Esophagus muscularis mucosa (tissue), 4 donors: Measurements from ENCODE around the gene COL19A1. TPM values are rescaled to one million over a fixed set of nuclear protein-coding genes. Genes with fewer than 3 reads are reported as not detected.
A peak's percentile ranks its signal among the peaks of the same experiment; 100 is the strongest.

Experiments
- DNase-seq: peaks from one replicate; pipeline ENCODE4 v3.0.0-alpha.2; 2017; ENCODE audit errors: extremely low spot score
- H3K27ac ChIP-seq, 4 donors: fragments of 200-600 bp; sonication (generic); replicated peaks in 1 of 4; 1 replicate in 3 of 4; 2 replicates in 1 of 4; pipeline ENCODE4 v1.5.1; 2016 to 2019; ENCODE audit warnings: mild to moderate bottlenecking in 1 of 4
- H3K27me3 ChIP-seq, 4 donors: fragments of 200-600 bp; sonication (generic); one replicate each; pipeline versions ENCODE4 v1.5.1 to v1.6.0; 2016 to 2019
- H3K36me3 ChIP-seq, 4 donors: fragments of 200-600 bp; sonication (generic); one replicate each; pipeline ENCODE4 v1.5.1; 2016 to 2019
- H3K4me1 ChIP-seq, 4 donors: fragments of 200-600 bp; sonication (generic); one replicate each; pipeline ENCODE4 v1.5.1; 2016 to 2019
- H3K4me3 ChIP-seq, 4 donors: fragments of 200-600 bp; sonication (generic); 1 replicate in 2 of 4; 2 replicates in 2 of 4; pipeline ENCODE4 v1.5.1; 2016 to 2019; ENCODE audit warnings: mild to moderate bottlenecking in 4 of 4, moderate library complexity in 1 of 4
- H3K9me3 ChIP-seq, 4 donors: fragments of 200-600 bp; sonication (generic); 1 replicate in 3 of 4; 2 replicates in 1 of 4; pipeline ENCODE4 v1.5.1; 2016 to 2019
- EP300 ChIP-seq: sonication (generic); formaldehyde crosslinking; IDR thresholded peaks from one replicate; pipeline ENCODE4 v1.6.1; 2017; ENCODE audit warnings: antibody characterized with exemption
- POLR2A ChIP-seq: fragments of 450-650 bp; IDR thresholded peaks from one replicate; pipeline ENCODE4 v1.6.1; 2017; ENCODE audit warnings: antibody characterized with exemption, moderate library complexity, mild to moderate bottlenecking, low read depth
- POLR2AphosphoS5 ChIP-seq, 2 donors: sonication (generic); formaldehyde crosslinking; IDR thresholded peaks; one replicate each; pipeline ENCODE4 v1.6.1; 2017; ENCODE audit warnings: antibody characterized with exemption in 2 of 2
- WGBS: methylation state at CpG from one replicate; pipeline ENCODE4 v1.1.5; 2018; 5-methylcytosine and 5-hydroxymethylcytosine counted together
- intact Hi-C: fragments of 100-400 bp; cut with DNase I; formaldehyde crosslinking; loops from one replicate; pipeline ENCODE4 v1.15.1; 2023
- total RNA-seq, 4 donors: library from RNA; depleted of rRNA; stranded (reverse); fragments of >200 nt; gene quantifications; one replicate each; pipeline versions ENCODE4 v1.1.0 to v1.2.1, GENCODE V29; 2016
- TF ChIP-seq, protein P1 (sequence below), 3 experiments: fragments of 200-600 bp in 2 of 3; fragments of 450-650 bp in 1 of 3; sonication (generic) in 2 of 3; IDR thresholded peaks; one replicate each; pipeline ENCODE4 v1.5.1; 2017 to 2019; ENCODE audit warnings: antibody characterized with exemption in 3 of 3, mild to moderate bottlenecking in 2 of 3, moderate library complexity in 1 of 3

Gene COL19A1
- 1 to 10 TPM; 1.7 to 4.0 (median 2.4) TPM for total RNA-seq

DNA sequence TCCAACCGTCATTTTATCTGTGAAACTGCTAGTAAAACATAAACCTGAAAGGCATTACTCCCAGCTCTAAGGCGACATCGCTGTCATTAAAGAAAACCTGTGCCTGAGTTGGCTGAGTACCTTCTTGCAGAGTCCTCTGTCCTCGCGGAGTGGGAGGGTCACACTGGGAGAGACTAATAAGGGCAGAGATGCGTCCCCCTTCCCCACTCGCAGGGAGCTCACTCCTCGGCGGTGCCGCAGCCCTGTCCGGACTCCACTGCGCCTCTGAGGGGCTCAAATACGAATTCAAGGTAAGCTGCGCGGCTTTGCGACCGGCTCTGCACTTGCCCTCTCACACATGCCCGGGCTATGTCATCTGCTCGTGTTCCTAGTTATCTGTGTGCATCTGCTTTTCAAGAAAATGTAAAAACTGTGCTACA, at the start of gene COL19A1:
TSS of gene COL19A1 (plus strand) at position 206 of the 419 bp plus-strand sequence. CDS start 13,012 bp downstream, outside the sequence.
- Histone ChIP-seq H3K27ac (peak within 1 kb of the TSS; percentile 42 to 70 (median 54)), H3K9me3 (no peaks in the 10 kb centered on the region), H3K4me1 (peaks cover 11 to 19% (median 14%) of the 10 kb centered on the region in 4 donors), H3K36me3 (no peaks in the 10 kb centered on the region), H3K27me3 (no peaks in the 10 kb centered on the region), H3K4me3 (peak within 1 kb of the TSS; percentile 64 to 85 (median 66))
- TF ChIP-seq, protein P1, sequence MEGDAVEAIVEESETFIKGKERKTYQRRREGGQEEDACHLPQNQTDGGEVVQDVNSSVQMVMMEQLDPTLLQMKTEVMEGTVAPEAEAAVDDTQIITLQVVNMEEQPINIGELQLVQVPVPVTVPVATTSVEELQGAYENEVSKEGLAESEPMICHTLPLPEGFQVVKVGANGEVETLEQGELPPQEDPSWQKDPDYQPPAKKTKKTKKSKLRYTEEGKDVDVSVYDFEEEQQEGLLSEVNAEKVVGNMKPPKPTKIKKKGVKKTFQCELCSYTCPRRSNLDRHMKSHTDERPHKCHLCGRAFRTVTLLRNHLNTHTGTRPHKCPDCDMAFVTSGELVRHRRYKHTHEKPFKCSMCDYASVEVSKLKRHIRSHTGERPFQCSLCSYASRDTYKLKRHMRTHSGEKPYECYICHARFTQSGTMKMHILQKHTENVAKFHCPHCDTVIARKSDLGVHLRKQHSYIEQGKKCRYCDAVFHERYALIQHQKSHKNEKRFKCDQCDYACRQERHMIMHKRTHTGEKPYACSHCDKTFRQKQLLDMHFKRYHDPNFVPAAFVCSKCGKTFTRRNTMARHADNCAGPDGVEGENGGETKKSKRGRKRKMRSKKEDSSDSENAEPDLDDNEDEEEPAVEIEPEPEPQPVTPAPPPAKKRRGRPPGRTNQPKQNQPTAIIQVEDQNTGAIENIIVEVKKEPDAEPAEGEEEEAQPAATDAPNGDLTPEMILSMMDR (IDR thresholded peaks at IDR 0.05) = no peak
- TF ChIP-seq POLR2AphosphoS5 (IDR thresholded peaks at IDR 0.05) = no peak
- TF ChIP-seq EP300 = no peak
- no peak for TF ChIP-seq POLR2A
- 9% methylated on average over 13 of the region's 19 CpGs for WGBS
- no peak for DNase-seq
- intact Hi-C loops = loop anchor here (10.0 kb wide), 1 partner anchor 132 kb away; no protein-coding TSS in a partner anchor

DNA sequence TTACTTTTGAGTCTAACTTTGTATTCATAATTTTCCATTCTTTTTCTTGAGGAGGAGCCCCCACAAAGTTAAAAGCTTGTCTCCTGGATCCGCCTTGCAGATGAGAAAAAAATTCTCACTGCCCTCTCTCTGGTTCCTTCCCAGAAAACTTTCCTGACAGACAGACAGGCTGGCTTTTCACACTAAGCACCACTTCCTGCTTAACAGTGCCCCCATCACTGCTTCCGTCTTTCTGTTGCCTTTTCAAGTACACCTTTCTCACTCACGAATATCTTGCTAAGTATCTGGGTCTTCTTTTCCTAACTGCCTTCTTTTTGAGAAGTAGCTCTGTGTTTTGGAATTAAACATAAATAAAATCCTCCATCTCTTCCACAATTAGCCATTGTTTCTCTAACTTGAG, 49.8 kb upstream of the COL19A1 start:
- Histone ChIP-seq H3K4me1 (no peaks in the 10 kb centered on the region), H3K4me3 (no peak overlapping the region), H3K27ac (no peak overlapping the region), H3K27me3 (no peaks in the 10 kb centered on the region), H3K9me3 (no peaks in the 10 kb centered on the region), H3K36me3 (no peaks in the 10 kb centered on the region)
- WGBS = 73% methylated on average over 3 of the region's 3 CpGs
- intact Hi-C loops = no loop called here
- DNase-seq = no peak
- TF ChIP-seq EP300 (no peak), POLR2AphosphoS5 (IDR thresholded peaks at IDR 0.05) (no peak)
- TF ChIP-seq, protein P1 (IDR thresholded peaks at IDR 0.05) = no peak

DNA sequence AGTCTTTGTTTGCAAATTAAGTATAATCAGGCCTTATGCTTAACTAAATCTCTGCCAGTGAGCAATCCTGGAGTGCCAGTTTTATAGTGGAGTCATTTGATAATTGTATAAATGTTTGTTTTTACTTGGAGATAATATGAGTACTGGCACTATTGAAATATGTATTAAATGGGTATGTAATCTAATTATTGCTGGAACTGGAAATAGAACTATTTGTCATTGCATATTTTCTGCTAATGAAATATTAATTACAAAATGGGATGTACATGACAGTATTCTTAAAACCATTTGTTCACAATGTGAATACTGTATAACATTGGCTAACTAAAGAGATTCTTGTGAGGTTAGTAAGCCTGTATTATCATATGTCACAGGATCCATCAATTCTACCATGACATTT, 49.0 kb upstream of the COL19A1 start:
- no peak for DNase-seq
- H3K4me3 ChIP-seq = no peak overlapping the region
- H3K9me3 ChIP-seq = no peaks in the 10 kb centered on the region
- no peak overlapping the region for H3K27ac ChIP-seq
- no peaks in the 10 kb centered on the region for H3K27me3 ChIP-seq
- intact Hi-C loops = no loop called here
- no peaks in the 10 kb centered on the region for H3K4me1 ChIP-seq
- no peak for TF ChIP-seq POLR2AphosphoS5 (IDR thresholded peaks at IDR 0.05)
- TF ChIP-seq, protein P1 (IDR thresholded peaks at IDR 0.05) = no peak
- TF ChIP-seq EP300 = no peak
- no peak for TF ChIP-seq POLR2A
- no peaks in the 10 kb centered on the region for H3K36me3 ChIP-seq

DNA sequence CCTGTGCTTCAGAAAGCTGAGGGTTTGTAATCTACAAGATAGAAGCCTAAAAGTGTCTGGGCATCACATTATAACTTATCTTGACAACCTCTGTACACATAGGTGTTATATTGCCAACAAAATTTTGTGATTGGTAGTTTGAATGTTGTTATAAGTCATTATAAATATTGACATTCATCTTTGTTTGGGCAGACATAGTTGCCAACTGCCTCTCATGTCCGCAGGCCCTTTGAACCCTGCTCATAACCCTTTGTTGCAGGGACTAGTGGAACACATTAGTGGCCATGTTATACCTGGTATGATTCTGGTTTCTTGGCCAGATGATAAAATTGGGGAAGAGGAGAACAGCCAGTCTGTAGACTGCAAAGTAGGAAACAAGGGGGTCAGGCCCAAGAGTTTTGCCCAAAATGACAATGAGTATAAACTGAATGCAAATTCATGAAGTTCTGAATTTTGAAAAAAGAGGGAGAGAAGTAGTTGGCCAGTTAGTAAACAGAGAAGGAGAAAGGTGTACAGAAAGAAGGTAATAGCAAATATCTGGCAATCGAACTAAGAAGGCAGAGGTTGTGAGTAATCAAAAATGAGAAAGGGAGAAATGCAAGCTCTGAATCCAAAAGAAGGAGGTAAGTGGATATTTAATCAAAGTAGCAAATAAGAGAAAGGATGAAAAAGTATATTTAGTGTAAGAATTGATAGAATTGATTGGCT, 48.0 kb upstream of the COL19A1 start:
- Histone ChIP-seq H3K4me3 (no peak overlapping the region), H3K27me3 (no peaks in the 10 kb centered on the region), H3K36me3 (no peaks in the 10 kb centered on the region), H3K4me1 (no peaks in the 10 kb centered on the region), H3K9me3 (no peaks in the 10 kb centered on the region), H3K27ac (no peak overlapping the region)
- TF ChIP-seq POLR2A (no peak), EP300 (no peak), POLR2AphosphoS5 (IDR thresholded peaks at IDR 0.05) (no peak)
- TF ChIP-seq, protein P1 (IDR thresholded peaks at IDR 0.05) = no peak
- 93% methylated on average over 2 of the region's 2 CpGs for WGBS
- no peak for DNase-seq
- intact Hi-C loops = no loop called here

DNA sequence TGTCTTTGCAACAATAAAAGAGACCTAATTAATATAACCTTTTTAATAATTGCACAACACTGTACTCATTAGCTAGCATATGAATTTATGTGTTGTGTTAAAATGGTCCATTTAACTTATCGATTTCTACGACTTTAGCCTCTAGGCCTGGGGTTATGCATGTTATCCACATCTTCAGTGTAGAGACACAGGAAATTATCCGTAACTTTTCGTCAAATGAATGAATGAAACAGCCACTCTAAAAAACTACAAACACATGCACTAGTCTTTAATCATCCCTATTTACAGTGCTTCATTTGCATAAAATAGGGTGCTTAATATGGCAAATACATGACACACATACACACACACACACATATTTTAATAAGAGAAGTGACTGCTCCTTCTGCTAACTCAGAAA, 47.2 kb upstream of the COL19A1 start:
- H3K36me3 ChIP-seq = no peaks in the 10 kb centered on the region
- no peaks in the 10 kb centered on the region for H3K4me1 ChIP-seq
- DNase-seq = no peak
- H3K27ac ChIP-seq = no peak overlapping the region
- intact Hi-C loops = no loop called here
- TF ChIP-seq EP300 (no peak), POLR2AphosphoS5 (IDR thresholded peaks at IDR 0.05) (no peak), POLR2A (no peak)
- TF ChIP-seq, protein P1 (IDR thresholded peaks at IDR 0.05) = no peak
- no peak overlapping the region for H3K4me3 ChIP-seq
- WGBS = 94% methylated on average over 4 of the region's 4 CpGs
- H3K27me3 ChIP-seq = no peaks in the 10 kb centered on the region
- H3K9me3 ChIP-seq = no peaks in the 10 kb centered on the region
